GM12892 (cell line): ENCODE data around the gene NRF1.

Experiments used
- POLR2A ChIP-seq: IDR thresholded peaks from 2 replicates; pipeline ENCODE4 v1.6.1; 2011; ENCODE audit warnings: low read depth, low read length, control low read depth
- POLR2AphosphoS5 ChIP-seq: IDR thresholded peaks from 2 replicates; pipeline ENCODE4 v1.6.1; 2011; ENCODE audit warnings: low read depth, low read length, control low read depth
- TAF1 ChIP-seq: IDR thresholded peaks from 2 replicates; pipeline ENCODE4 v1.6.1; 2011; ENCODE audit warnings: low read depth, mild to moderate bottlenecking, control low read depth, low read length, borderline replicate concordance

DNA sequence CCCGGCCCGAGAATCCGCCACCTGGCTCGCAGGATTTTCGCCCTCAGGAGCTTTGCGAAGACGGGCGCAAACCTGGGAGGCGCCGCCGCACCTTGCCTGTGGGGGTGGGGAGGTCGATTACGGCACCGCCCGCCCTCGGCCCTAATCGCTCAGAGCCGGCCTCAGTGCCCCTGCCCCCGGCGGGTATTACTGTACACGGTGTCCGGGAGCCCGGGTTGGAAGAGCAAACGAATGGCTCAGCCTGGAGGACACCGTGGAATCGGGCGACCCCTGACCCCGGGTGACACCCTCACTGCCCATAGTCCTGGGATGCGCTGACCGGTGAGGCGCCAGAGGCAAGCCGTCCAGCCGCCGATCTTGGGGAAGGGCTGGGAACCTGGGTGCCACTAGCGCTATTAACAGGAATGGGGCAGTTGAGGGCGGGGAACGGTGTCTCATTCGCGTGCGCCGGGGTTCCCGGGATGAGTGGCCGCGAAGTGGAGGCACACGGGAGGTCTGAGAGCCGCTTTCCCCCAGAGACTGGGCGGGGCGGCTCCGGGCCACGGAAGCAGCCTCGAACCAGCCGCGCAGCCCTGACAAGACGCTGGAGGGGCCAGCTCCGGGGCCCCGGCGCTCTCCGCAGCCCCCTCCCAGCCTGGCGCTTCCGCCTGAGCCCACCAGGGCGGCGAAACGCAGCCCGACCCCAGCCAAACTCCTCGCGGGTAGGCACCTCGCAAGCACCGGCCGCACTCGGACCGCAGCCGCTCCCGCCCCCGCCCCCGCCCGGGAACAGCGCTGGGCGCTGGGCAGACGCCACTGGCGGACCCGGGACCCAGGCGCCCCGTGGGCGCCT is 167.5 kb downstream of the NRF1 start:
- TF ChIP-seq POLR2AphosphoS5 (no peak), POLR2A (no peak), TAF1 (no peak)
